Erythroblast (primary cell): ENCODE results near the gene ELK1.

ENCODE experiments used
- GATA1 ChIP-seq: IDR thresholded peaks from 2 replicates; pipeline ENCODE4 v1.6.1; 2011; ENCODE audit warnings: low read depth, mild to moderate bottlenecking, control low read depth, low read length, moderate library complexity
- POLR2A ChIP-seq: IDR thresholded peaks from 2 replicates; pipeline ENCODE4 v1.6.1; 2011; ENCODE audit warnings: mild to moderate bottlenecking, low read length

- TF ChIP-seq POLR2A = no peak
- no peak for TF ChIP-seq GATA1
Measured at GRCh38 chrX:47623540-47624027, 26.8 kb downstream of the ELK1 start.
